ENCODE results near the gene ZNF593OS. TPM values are rescaled to one million over a fixed set of nuclear protein-coding genes. Genes with fewer than 3 reads are reported as not detected.

Gene ZNF593OS
- polyA plus RNA-seq, 1 donor: 1.2 TPM

GRCh38 chr1:26158908-26159742 is 12.5 kb downstream of the ZNF593OS start, which contains the start of gene FAM110D:
TSS of gene FAM110D (plus strand) at chr1:26159079. CDS start at chr1:26161292, 2,213 bp downstream.
- H3K27ac ChIP-seq (ENCODE audit: low read length): no peak within 1 kb of the TSS

GRCh38 chr1:26158271-26158907 is 13.2 kb downstream of the ZNF593OS start:
- no peak for DNase-seq
- H3K27me3 ChIP-seq (ENCODE audit: control insufficient read depth, insufficient read depth, low read length): peaks cover 56% of the 10 kb centered on the region
- no peak overlapping the region for H3K4me3 ChIP-seq (ENCODE audit: low read length)
- H3K27ac ChIP-seq (ENCODE audit: low read length): no peak overlapping the region
- peaks cover 5% of the 10 kb centered on the region for H3K9me3 ChIP-seq (ENCODE audit: control insufficient read depth, low read depth, low read length)
- WGBS (ENCODE audit: insufficient coverage, low lambda C conversion rate): no CpG with 5 or more reads among the region's 5 CpGs
- no peaks in the 10 kb centered on the region for H3K36me3 ChIP-seq (ENCODE audit: control insufficient read depth, insufficient read depth, low read length)
- peaks cover 7% of the 10 kb centered on the region for H3K4me1 ChIP-seq (ENCODE audit: control insufficient read depth, insufficient read depth, low read length)

More at GRCh38 chr1:26158908-26159742, 12.5 kb downstream of the ZNF593OS start, which contains the start of gene FAM110D:
- peaks cover 59% of the 10 kb centered on the region for H3K27me3 ChIP-seq (ENCODE audit: control insufficient read depth, insufficient read depth, low read length)
- peaks cover 12% of the 10 kb centered on the region for H3K4me1 ChIP-seq (ENCODE audit: control insufficient read depth, insufficient read depth, low read length)
- peaks cover 5% of the 10 kb centered on the region for H3K9me3 ChIP-seq (ENCODE audit: control insufficient read depth, low read depth, low read length)
- no CpG with 5 or more reads among the region's 6 CpGs for WGBS (ENCODE audit: insufficient coverage, low lambda C conversion rate)
- H3K36me3 ChIP-seq (ENCODE audit: control insufficient read depth, insufficient read depth, low read length): no peaks in the 10 kb centered on the region
- no peak for DNase-seq
- no peak within 1 kb of the TSS for H3K4me3 ChIP-seq (ENCODE audit: low read length)

- H3K4me1 ChIP-seq (ENCODE audit: control insufficient read depth, insufficient read depth, low read length): peaks cover 7% of the 10 kb centered on the region
- DNase-seq: no peak
- peaks cover 4% of the 10 kb centered on the region for H3K9me3 ChIP-seq (ENCODE audit: control insufficient read depth, low read depth, low read length)
- no peaks in the 10 kb centered on the region for H3K36me3 ChIP-seq (ENCODE audit: control insufficient read depth, insufficient read depth, low read length)
- 70% methylated on average over 2 of the region's 12 CpGs for whole genome bisulfite sequencing (ENCODE audit: insufficient coverage, low lambda C conversion rate)
- H3K27me3 ChIP-seq (ENCODE audit: control insufficient read depth, insufficient read depth, low read length): peaks cover 44% of the 10 kb centered on the region
- no peak overlapping the region for H3K4me3 ChIP-seq (ENCODE audit: low read length)
- no peak overlapping the region for H3K27ac ChIP-seq (ENCODE audit: low read length)
Observed at GRCh38 chr1:26156285-26157038, 15.2 kb downstream of the ZNF593OS start.

- no peak for DNase-seq
- no peak overlapping the region for H3K27ac ChIP-seq (ENCODE audit: low read length)
- no peaks in the 10 kb centered on the region for H3K9me3 ChIP-seq (ENCODE audit: control insufficient read depth, low read depth, low read length)
- 80% methylated on average over 2 of the region's 21 CpGs for WGBS (ENCODE audit: insufficient coverage, low lambda C conversion rate)
- peaks cover 36% of the 10 kb centered on the region for H3K27me3 ChIP-seq (ENCODE audit: control insufficient read depth, insufficient read depth, low read length)
- no peak overlapping the region for H3K4me3 ChIP-seq (ENCODE audit: low read length)
- no peaks in the 10 kb centered on the region for H3K36me3 ChIP-seq (ENCODE audit: control insufficient read depth, insufficient read depth, low read length)
- no peaks in the 10 kb centered on the region for H3K4me1 ChIP-seq (ENCODE audit: control insufficient read depth, insufficient read depth, low read length)
Observed at GRCh38 chr1:26155370-26156284, 16.0 kb downstream of the ZNF593OS start.

GRCh38 chr1:26154750-26155149 is 16.9 kb downstream of the ZNF593OS start:
- H3K27ac ChIP-seq (ENCODE audit: low read length): no peak overlapping the region
- WGBS (ENCODE audit: insufficient coverage, low lambda C conversion rate): 88% methylated on average over 1 of the region's 9 CpGs
- H3K4me1 ChIP-seq (ENCODE audit: control insufficient read depth, insufficient read depth, low read length): no peaks in the 10 kb centered on the region
- H3K36me3 ChIP-seq (ENCODE audit: control insufficient read depth, insufficient read depth, low read length): no peaks in the 10 kb centered on the region
- no peak overlapping the region for H3K4me3 ChIP-seq (ENCODE audit: low read length)
- no peaks in the 10 kb centered on the region for H3K9me3 ChIP-seq (ENCODE audit: control insufficient read depth, low read depth, low read length)
- peaks cover 30% of the 10 kb centered on the region for H3K27me3 ChIP-seq (ENCODE audit: control insufficient read depth, insufficient read depth, low read length)
- no peak for DNase-seq

GRCh38 chr1:26153966-26154532 is 17.6 kb downstream of the ZNF593OS start:
- WGBS (ENCODE audit: insufficient coverage, low lambda C conversion rate): no CpG with 5 or more reads among the region's 5 CpGs
- Histone ChIP-seq H3K36me3 (ENCODE audit: control insufficient read depth, insufficient read depth, low read length) (no peaks in the 10 kb centered on the region), H3K4me3 (ENCODE audit: low read length) (no peak overlapping the region), H3K4me1 (ENCODE audit: control insufficient read depth, insufficient read depth, low read length) (no peaks in the 10 kb centered on the region), H3K27ac (ENCODE audit: low read length) (no peak overlapping the region), H3K9me3 (ENCODE audit: control insufficient read depth, low read depth, low read length) (no peaks in the 10 kb centered on the region), H3K27me3 (ENCODE audit: control insufficient read depth, insufficient read depth, low read length) (peaks cover 30% of the 10 kb centered on the region)
- DNase-seq: no peak

GRCh38 chr1:26148887-26149286 is 22.7 kb downstream of the ZNF593OS start:
- H3K27ac ChIP-seq (ENCODE audit: low read length): no peak overlapping the region

GRCh38 chr1:26145960-26146294 is 25.7 kb downstream of the ZNF593OS start:
- no peaks in the 10 kb centered on the region for H3K4me1 ChIP-seq (ENCODE audit: control insufficient read depth, insufficient read depth, low read length)
- no peaks in the 10 kb centered on the region for H3K36me3 ChIP-seq (ENCODE audit: control insufficient read depth, insufficient read depth, low read length)
- no peaks in the 10 kb centered on the region for H3K9me3 ChIP-seq (ENCODE audit: control insufficient read depth, low read depth, low read length)
- H3K27ac ChIP-seq (ENCODE audit: low read length): no peak overlapping the region
- WGBS (ENCODE audit: insufficient coverage, low lambda C conversion rate): no CpG with 5 or more reads among the region's 6 CpGs
- no peaks in the 10 kb centered on the region for H3K27me3 ChIP-seq (ENCODE audit: control insufficient read depth, insufficient read depth, low read length)
- DNase-seq: no peak
- H3K4me3 ChIP-seq (ENCODE audit: low read length): no peak overlapping the region

More at GRCh38 chr1:26148887-26149286, 22.7 kb downstream of the ZNF593OS start:
- DNase-seq: no peak
- H3K9me3 ChIP-seq (ENCODE audit: control insufficient read depth, low read depth, low read length): no peaks in the 10 kb centered on the region
- no peaks in the 10 kb centered on the region for H3K36me3 ChIP-seq (ENCODE audit: control insufficient read depth, insufficient read depth, low read length)
- H3K4me3 ChIP-seq (ENCODE audit: low read length): no peak overlapping the region
- no peaks in the 10 kb centered on the region for H3K4me1 ChIP-seq (ENCODE audit: control insufficient read depth, insufficient read depth, low read length)
- H3K27me3 ChIP-seq (ENCODE audit: control insufficient read depth, insufficient read depth, low read length): peaks cover 4% of the 10 kb centered on the region

GRCh38 chr1:26145041-26145959 is 26.3 kb downstream of the ZNF593OS start:
- Histone ChIP-seq H3K4me1 (ENCODE audit: control insufficient read depth, insufficient read depth, low read length) (no peaks in the 10 kb centered on the region), H3K9me3 (ENCODE audit: control insufficient read depth, low read depth, low read length) (no peaks in the 10 kb centered on the region), H3K27ac (ENCODE audit: low read length) (no peak overlapping the region), H3K36me3 (ENCODE audit: control insufficient read depth, insufficient read depth, low read length) (no peaks in the 10 kb centered on the region), H3K4me3 (ENCODE audit: low read length) (no peak overlapping the region), H3K27me3 (ENCODE audit: control insufficient read depth, insufficient read depth, low read length) (no peaks in the 10 kb centered on the region)
- DNase-seq: peak; percentile 72 to 73
- WGBS (ENCODE audit: insufficient coverage, low lambda C conversion rate): no CpG with 5 or more reads among the region's 19 CpGs

Measured in large intestine (tissue), 3 donors.